T-helper 1 cell treated with Interleukin-12 subunit alpha and Interleukin-12 subunit beta and Interleukin-4 antibody, amounts not matched to agents 30 ng/mL and 1 ng/mL, for 36 hours (primary cell): Measurements from ENCODE around the gene VPS33A. TPM values are rescaled to one million over a fixed set of nuclear protein-coding genes. Genes with fewer than 3 reads are reported as not detected.

Source experiments
- intact Hi-C: fragments of 100-400 bp; cut with micrococcal nuclease; formaldehyde crosslinking; loops from one replicate; pipeline ENCODE4 v1.15.1; 2024
- total RNA-seq: library from RNA; stranded (reverse); gene quantifications from 2 replicates; pipeline ENCODE4 v1.2.3, GENCODE V29; 2022

The VPS33A gene
- total RNA-seq, 1 donor from 2014 or later, result 32.8 TPM

DNA sequence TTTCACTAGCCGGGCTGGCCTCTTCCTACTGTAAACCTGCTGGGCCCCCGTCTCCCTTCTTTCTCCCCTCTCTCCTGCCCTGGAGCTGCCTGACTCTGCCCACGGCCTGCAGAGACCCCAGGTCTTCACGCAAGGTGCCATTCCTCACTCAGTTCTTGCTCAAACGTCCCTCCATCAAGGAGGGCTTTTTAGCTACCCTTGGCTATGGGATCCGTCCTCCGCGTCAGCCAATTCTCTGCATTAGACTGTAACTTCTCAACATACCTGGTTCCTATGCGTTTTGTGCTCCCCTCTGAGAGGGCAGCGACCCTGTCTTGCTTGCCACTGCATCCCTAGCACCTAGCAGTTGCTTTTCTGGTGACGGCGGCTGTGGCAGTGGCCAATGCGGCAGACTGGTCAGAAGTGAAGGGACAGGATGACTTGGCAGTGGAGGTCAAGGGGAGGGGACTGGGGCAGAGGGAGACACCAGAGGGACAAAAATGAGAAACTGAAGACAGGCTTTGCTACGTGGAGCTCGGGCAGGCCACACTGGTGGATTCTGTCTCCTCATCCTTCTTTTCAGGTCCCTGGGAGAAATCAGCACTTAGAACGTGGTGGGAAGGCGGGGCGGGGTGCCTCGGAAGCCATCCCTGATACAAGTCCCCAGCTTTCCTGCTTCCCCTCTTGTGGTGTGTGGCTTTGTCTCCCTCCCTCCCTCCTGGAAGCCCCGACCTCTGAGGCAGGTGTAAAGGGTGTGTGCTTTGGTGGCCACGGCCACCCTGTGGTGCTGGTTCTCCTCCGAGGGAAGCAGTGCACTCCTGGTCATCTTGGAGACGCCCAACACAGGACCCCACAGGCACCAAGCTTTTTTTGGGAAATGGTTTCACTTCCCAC, 61.0 kb downstream of the VPS33A start:
- intact Hi-C loops, result no loop called here

DNA sequence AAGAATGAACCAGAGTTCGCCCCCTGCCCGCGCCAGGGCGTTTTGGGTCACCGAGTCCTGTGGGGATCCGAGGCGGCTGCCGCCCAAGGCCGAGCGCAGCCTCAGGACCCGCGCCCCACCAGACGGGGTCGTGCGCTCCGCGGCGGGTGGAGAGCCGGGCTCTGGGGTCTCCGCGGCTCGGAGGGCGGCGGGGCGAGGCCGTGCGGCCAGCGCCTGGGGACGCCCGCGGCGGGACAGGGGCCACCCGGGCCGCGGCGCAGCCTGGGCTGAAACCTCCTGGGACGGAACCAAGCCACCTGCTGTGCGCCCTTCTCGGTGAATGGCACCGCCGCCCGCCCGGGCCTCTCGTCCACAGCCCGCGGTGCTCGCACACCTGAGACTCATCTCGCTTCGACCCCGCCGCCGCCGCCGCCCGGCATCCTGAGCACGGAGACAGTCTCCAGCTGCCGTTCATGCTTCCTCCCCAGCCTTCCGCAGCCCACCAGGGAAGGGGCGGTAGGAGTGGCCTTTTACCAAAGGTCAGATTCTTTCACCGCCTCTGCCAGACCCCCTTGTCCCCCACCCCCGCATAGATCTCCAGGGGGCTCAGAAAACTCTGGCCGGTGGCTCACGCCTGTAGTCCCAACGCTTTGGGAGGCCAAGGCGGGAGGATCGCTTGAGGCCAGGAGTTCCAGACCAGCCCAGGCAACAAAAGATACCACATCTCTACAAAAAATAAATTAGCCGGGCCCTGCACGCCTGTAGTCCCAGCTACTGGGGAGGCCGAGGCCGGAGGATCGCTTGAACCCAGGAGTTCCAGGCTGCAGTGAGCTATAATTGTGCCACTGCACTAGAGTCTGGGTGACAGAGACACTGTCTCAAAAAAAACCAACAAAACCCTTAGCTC, 61.9 kb downstream of the VPS33A start:
- intact Hi-C loops, result no loop called here

DNA sequence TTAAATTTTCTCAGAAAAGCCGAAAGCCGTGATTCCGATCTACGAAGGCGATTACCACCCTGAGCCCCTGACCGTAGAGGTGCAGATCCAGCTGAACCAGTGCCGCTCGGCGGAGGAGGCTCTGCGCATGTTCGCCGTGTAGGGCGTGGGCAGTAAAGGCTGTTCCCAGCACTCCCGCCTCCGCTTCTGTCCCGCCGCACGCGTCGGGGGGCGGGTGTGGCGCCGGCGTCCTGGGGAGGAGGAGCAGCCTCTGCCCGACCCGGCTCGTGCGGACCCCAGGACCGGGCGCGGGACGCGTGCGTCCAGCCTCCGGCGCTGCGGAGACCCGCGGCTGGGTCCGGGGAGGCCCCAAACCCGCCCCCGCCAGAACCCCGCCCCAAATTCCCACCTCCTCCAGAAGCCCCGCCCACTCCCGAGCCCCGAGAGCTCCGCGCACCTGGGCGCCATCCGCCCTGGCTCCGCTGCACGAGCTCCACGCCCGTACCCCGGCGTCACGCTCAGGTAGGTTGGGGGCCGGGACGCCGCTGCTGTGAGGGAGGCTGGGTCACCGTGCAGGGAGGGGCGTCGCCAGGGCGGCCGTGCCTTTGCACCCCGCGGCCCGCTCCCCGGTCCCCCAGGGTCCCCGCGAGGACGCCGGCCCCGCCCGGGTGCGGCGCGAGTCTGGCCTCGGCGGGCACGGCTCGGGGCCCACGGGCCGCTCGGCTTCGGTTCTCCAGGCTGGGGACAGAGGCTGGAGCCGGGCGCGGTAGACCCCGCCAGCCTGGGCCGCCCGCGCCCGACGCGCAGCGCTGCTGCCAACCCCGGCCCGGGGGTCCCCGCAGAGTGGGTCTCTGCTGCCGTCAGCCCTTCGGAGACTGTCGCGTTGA, 62.8 kb downstream of the VPS33A start, which contains the start of gene B3GNT4:
Gene B3GNT4, plus strand, starts transcription at position 409 of the 866 bp plus-strand sequence. CDS start 910 bp downstream, outside the sequence.
- intact Hi-C loops, result loop anchor here (1.0 kb wide), 1 partner anchor 23 kb away; the partner anchor contains the start of gene DIABLO

DNA sequence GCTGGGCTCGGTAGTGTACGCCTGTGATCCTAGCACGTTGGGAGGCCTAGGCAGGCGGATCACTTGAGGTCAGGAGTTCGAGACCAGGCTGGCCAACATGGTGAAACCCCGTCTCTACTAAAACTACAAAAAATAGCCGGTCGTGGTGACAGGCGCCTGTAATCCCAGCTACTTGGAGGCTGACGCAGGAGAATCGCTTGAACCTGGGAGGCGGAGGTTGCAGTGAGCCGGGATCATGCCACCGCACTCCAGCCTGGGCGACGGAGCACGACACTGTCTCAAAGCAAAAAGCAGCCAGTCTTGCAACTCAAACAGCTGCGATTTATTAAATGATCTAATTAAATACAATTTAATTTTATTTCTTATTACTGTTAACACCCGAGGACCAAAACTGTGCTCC, 63.5 kb downstream of the VPS33A start:
- intact Hi-C loops, result loop anchor here (1.0 kb wide), 1 partner anchor 23 kb away; the partner anchor contains the start of gene DIABLO

DNA sequence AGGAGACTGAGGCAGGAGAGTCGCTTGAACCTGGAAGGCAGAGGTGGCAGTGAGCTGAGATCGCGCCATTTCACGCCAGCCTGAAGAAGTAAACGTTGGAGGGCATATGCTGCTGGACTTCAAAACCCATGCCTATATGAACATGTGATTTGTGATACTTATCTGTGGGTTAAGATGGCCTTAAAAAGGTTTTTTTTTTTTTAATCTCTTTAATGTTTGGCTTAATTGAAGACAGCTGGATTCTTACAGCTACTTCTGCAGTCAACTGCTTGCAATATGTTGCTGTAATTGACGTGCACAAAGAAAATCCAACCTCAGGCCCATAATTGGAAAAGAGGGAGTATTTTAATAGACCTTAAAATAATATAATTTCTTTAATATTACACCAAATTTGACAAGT, 64.3 kb downstream of the VPS33A start:
- intact Hi-C loops, result no loop called here

DNA sequence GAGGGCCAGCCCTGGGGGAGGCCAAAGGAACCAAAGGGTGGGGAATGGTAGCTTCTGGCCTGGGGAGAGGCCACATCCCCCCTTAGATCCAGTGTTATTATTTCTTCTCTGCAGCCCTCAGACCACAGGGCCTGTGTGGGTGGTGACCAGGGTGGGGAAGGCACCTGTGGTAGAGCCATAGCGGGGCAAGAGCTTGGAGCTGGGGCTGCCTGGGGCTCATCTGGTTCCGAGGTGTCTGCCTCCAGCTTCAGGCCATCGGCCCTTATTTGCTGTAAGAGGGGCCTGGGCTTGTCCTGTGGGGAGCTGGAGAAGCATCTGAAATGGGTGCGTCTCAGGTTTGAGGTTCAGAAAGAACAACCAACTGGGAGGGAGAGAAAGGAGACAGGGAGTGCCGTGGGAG, 64.9 kb downstream of the VPS33A start:
- intact Hi-C loops, result no loop called here

DNA sequence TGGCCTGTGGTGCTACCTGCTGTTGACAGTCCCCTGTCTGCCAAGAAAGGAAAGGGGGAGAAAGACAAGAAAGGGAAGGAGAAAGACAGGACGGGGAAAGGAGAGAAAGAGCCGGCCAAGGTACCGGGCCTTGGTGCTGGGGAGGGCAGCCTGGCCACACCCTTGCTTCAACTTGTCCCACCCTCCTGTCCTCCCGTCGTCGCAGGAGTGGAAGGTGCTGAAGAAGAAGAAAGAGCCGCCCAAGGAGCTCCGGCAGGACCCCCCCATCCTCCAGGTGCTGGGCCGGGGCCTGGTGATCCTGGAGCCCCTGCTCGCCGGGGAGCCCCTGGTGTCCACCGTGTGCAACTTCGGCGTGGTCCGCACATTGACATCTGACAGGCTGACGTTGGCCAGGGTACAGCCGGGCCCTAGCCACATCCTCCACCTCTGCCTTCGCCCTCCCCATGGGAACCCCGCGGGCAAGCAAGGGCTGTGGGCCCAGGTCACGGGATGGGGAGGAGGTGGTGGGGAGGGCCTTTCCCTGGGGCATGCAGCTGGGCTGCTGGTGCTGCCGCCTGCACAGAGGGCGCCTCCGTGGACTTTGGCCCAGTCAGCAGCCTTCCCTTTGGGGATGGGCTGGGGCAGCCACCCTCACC, 65.6 kb downstream of the VPS33A start:
- intact Hi-C loops, result no loop called here

DNA sequence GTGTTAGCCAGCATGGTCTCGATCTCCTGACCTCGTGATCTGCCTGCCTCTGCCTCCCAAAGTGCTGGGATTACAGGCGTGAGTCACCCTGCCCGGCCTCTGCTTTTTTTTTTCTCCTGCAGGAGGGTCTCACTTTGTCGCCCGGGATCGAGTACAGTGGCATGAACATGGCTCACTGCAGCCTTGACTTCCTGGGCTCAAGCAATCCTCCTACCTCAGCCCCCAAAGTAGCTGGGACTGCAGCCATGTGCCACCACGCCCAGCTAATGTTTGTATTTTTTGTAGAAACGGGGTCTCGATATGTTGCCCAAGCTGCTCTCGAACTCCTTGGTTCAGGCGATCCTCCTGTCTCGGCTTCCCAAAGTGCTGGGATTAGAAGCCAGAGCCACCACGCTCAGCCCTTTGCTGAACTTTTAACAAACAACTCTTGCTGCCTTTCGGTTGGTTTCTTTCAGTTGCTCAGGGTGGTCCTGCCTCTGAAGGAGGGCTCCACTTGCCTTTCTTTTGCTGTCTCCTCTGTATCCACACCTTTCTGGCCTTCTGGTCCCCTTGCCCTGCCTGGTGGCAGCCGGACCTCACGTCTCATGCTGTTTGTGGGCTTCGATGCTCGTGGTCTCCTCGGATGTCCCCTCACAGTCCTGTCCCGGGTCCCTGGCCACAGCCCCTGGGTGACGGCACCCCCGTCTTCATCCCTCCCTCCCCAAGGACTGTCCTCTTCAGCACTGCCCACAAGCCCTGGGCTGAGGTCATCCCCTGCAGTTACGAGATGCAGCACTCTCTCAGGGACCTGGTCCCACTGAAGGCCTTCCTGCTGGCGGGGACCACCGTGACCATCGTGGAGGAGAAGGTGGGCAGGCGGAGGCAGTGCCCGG, 66.6 kb downstream of the VPS33A start:
- intact Hi-C loops, result no loop called here

DNA sequence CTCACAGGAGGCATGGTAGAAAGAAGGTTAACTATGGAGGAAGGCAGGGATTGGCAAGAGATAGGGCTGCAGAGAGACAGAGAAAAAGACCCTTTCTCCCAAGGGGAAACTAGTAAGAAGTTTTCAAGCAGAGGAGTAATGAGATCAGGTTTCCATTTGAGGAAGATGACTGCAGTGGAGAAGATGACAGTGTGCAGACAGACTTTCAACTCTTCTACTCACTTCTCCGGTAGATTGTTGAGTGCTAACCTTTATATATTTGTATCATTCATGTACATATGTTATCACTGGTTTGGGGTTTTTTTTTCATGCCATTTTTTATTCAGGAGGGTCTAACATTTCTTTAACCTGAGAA, 68.7 kb downstream of the VPS33A start:
- intact Hi-C loops, result no loop called here

DNA sequence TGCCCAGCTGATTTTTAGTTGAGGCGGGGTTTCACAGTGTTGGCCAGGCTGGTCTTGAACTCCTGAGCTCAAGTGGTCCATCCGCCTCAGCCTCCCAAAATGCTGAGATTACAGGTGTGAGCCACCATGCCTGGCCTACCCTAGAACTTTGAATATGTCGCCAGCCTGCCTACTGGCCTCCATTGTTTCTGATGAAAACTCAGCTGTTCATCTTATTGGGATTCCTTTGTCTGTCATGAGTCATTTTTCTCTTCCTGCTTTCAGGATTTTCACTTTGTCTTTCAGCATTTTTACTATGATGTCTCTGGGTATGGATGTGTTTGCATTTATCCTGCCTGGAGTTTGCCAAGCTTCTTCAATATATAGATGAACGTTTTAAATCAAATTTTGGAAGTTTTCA, 70.9 kb downstream of the VPS33A start:
- intact Hi-C loops, result no loop called here

DNA sequence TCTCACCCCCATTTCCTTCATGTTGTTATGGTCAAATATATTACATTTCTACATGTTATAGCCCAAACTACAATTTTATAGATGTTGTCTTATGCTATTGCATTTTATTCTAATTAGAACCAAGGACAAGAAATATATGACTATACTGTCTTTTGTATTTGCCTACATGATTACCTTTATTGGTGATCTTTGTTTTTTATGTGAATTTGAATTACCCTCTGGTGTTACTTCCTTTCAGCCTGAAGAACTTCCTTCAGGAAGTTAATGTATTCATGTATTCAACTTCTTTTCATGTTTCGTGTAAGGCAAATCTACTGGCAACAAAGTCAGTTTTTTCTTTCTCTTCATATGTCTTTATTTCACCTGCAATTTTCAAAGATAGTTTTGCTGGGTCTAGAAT, 71.5 kb downstream of the VPS33A start:
- intact Hi-C loops, result no loop called here

DNA sequence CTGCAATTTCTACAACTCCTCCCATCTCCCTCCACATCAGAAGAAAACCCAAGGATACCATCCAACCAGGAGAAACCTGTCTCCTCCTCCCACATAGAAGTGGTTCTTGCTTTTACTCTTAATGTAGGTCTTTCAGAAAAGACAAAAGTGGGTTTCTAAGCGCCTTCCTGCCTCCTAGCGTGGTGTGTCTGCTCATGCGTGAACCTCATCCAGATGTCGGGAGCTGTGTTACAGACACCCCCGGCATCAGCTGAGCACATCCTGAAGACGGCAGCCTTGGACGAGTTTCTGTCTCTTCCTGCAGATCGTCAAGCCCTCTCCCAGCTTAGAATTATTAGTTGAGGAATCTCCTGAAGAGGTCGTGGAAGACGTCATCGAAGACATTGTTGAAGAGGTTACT, 73.9 kb downstream of the VPS33A start:
- intact Hi-C loops, result no loop called here

DNA sequence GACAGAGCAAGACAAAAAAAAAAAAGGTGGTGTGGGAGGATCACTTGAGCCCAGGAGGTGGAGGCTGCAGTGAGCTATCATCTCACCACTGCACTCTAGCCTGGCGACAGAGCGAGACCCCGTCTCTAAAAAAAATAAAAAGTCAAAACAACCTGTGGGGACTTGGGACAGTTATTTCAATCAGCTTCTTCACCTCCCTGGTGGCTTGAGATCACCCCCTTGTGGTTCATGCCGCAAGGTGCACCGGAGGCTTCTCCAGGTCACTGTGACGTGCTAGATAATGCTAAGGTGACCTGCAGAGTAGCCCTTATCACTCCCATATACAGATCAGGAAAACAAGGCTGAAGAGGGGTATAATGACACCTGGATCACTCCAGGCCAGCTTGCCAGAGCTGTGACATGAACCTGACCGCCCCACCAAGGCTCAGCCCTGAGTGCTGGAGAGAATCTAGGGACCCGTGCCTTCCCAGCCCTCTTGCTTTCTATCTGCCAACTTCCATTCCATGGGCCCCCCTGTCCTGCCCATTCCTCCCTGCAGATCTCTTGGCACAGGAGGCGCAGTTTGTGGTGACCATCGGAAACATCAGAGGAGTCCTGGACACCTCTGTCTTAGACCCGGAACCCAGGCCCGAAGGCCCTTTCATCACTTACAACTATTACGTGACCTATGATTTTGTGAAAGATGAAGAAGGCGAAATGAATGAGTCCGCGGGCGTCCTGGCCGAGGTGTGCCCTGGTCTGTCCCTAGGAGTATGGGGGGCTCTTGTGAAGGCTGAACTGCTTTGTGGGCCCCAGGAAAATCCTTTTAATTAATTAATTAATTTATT, 75.2 kb downstream of the VPS33A start:
- intact Hi-C loops, result loop anchor here (1.0 to 2.0 kb wide), 4 partner anchors 30 to 137 kb away; no protein-coding TSS in a partner anchor

DNA sequence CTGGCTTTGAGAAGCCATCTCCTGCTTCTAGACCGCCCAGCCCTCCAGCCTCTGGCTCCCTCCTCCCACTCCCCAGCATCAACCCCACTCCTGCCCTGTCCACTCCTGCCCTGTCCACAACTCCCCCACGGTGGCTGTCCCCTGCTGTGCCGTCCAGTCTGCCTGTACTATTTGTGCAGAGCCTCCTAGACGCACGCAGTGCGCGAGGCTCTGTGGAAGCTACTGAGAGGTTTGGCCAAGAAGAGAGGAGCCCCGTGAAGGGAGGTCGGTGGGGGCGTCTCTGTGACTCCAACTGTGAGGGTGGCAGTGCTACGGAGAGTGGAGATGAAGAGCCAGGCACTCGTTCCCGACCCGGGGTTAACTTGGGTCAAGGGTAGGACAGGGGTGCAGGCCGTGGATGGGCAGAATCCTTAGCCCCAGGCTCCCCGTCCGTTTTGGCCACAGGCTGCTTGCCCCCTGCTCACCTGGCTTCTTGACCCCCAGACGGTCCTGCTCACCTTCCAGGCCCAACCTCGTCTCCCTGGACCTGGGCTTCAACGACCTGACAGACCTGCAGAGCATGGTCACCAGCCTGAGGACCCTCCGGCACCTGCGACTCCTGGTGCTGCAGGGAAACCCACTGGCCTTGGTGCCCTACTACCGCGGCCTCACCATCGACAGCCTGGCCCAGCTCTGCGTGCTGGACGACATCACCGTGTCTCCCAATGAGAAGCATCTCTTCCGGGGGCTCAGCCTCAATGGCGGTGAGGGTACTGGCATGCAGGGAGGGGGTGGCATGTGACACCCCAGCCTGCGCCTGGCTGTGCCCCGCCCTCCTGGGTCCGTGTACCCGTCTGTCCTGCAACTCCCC, 76.4 kb downstream of the VPS33A start:
- intact Hi-C loops, result loop anchor here (2.0 kb wide), 2 partner anchors 29 to 67 kb away; no protein-coding TSS in a partner anchor

DNA sequence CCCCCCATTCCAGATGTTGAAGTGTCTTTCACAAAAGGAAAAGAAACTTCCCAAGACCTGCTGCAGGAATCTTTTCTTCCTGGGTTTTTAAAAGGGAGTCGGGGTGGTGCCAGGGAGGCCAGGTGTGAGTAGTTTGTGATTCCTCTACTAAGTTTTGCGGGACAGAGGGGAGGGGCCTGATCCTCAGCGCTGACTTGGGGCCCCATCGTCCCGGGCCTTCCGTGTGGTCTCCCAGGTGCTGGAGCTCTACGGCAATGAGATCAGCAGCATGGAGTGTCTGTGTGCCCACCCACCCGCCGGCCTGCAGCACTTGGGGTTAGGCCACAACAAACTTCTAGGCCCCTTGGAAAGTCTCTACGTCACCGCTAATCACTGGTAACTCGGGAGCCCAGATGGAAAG, 78.8 kb downstream of the VPS33A start:
- intact Hi-C loops, result no loop called here

DNA sequence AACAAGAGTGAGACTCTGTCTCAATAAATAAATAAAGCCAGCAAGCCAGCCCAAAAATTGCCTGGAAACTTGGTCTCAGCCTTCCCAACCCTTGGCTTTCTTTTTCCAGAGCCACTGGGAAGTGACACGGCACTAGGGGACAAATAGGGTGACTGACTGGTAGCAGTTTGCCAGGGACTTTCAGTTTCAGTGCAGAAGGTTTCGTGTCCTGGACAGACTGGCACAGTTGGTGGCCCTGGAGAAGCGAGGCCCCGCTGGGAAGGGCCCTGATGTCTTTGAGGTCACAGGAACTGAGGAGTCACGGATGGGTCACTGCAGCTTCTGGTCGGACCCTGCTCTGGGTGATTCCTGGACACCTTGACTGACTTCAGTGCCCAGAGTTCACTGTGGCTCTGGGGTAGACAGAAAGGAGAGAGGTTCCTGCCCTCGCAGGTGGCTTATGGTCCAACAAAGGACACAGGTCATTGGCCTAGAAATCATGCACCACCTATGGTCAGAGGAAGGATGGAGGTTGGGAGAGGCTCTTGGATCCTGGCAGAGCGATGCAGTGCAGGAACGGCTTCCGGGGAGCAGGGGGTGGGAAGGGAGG, 80.7 kb downstream of the VPS33A start:
- intact Hi-C loops, result no loop called here

DNA sequence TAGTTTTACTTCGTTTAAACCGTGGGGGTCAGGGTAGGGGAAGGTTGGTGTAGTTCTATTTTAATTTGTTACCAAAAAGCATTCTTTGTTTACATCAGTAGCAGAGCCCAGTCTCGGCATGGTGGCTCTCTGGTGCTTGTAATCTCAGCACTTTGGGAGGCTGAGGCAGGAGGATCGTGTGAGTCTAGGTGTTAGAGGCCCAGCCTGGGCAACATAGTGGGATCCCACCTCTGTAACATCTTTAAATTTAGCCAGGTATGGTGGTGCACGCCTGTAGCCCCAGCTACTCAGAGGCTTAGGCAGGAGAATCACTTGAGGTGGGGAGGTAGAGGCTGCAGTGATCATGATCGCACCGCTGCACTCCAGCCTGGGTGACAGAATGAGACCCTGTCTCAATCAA, 81.2 kb downstream of the VPS33A start:
- intact Hi-C loops, result no loop called here
